ES-I3 (cell line): ENCODE measurements around the gene PIGL.

ENCODE experiments used
- H3K36me3 ChIP-seq: 2 replicates; pipeline ENCODE4 v1.6.1; 2013; ENCODE audit warnings: mild to moderate bottlenecking, low read length, control low read depth, moderate library complexity; ENCODE audit not compliant: insufficient read depth
- H3K4me1 ChIP-seq: 2 replicates; pipeline ENCODE4 v1.6.1; 2013; ENCODE audit warnings: mild to moderate bottlenecking, control low read depth, low read length; ENCODE audit not compliant: insufficient read depth
- H3K9ac ChIP-seq: 2 replicates; pipeline ENCODE4 v1.6.1; 2013; ENCODE audit warnings: low read depth, mild to moderate bottlenecking, low read length, moderate library complexity
- H3K9me3 ChIP-seq: 2 replicates; pipeline ENCODE4 v1.6.1; 2013; ENCODE audit warnings: mild to moderate bottlenecking, low read length, moderate library complexity; ENCODE audit not compliant: control insufficient read depth, insufficient read depth

The PIGL gene

GRCh38 chr17:16273499-16273898, 56.5 kb downstream of the PIGL start:
- Histone ChIP-seq H3K9me3 (peaks cover 7% of the 10 kb centered on the region; the same call in 1 of the 2 replicates), H3K36me3 (0 out of 2 replicates have a peak, but pooled peaks cover 2% of the 10 kb centered on the region), H3K4me1 (no peaks in the 10 kb centered on the region), H3K9ac (no peak overlapping the region)

- H3K9ac ChIP-seq: no peak overlapping the region
- peaks cover 7% of the 10 kb centered on the region; the same call in 1 of the 2 replicates for H3K9me3 ChIP-seq
- H3K4me1 ChIP-seq: no peaks in the 10 kb centered on the region
- 0 out of 2 replicates have a peak, but pooled peaks cover 2% of the 10 kb centered on the region for H3K36me3 ChIP-seq
Observed at GRCh38 chr17:16273929-16274339, 56.9 kb downstream of the PIGL start.

- peaks cover 7% of the 10 kb centered on the region; the same call in 1 of the 2 replicates for H3K9me3 ChIP-seq
Observed at GRCh38 chr17:16275024-16275423, 58.0 kb downstream of the PIGL start.

GRCh38 chr17:16277163-16277562, 60.2 kb downstream of the PIGL start:
- 0 out of 2 replicates have a peak, but pooled peaks cover 2% of the 10 kb centered on the region for H3K36me3 ChIP-seq
- H3K9me3 ChIP-seq: peaks cover 7% of the 10 kb centered on the region; the same call in 1 of the 2 replicates
- no peaks in the 10 kb centered on the region for H3K4me1 ChIP-seq
- no peak overlapping the region for H3K9ac ChIP-seq

More at GRCh38 chr17:16275024-16275423, 58.0 kb downstream of the PIGL start:
- Histone ChIP-seq H3K4me1 (no peaks in the 10 kb centered on the region), H3K9ac (no peak overlapping the region), H3K36me3 (0 out of 2 replicates have a peak, but pooled peaks cover 2% of the 10 kb centered on the region)

GRCh38 chr17:16281351-16281750, 64.3 kb downstream of the PIGL start:
- H3K4me1 ChIP-seq: peaks cover under 1% of the 10 kb centered on the region; the same call in 1 of the 2 replicates
- peaks cover 7% of the 10 kb centered on the region; the same call in 1 of the 2 replicates for H3K9me3 ChIP-seq
- no peaks in the 10 kb centered on the region; the same call in 1 of the 2 replicates for H3K36me3 ChIP-seq
- no peak overlapping the region for H3K9ac ChIP-seq

- H3K4me1 ChIP-seq: peaks cover 6% of the 10 kb centered on the region; the same call in 1 of the 2 replicates
- H3K36me3 ChIP-seq: no peaks in the 10 kb centered on the region; the same call in 1 of the 2 replicates
- no peak overlapping the region for H3K9ac ChIP-seq
Observed at GRCh38 chr17:16282522-16282921, 65.5 kb downstream of the PIGL start.

GRCh38 chr17:16283705-16284104, 66.7 kb downstream of the PIGL start:
- Histone ChIP-seq H3K9ac (no peak overlapping the region), H3K36me3 (no peaks in the 10 kb centered on the region; the same call in 1 of the 2 replicates), H3K4me1 (peaks cover 6% of the 10 kb centered on the region; the same call in 1 of the 2 replicates), H3K9me3 (no peaks in the 10 kb centered on the region)

More at GRCh38 chr17:16282522-16282921, 65.5 kb downstream of the PIGL start:
- no peaks in the 10 kb centered on the region for H3K9me3 ChIP-seq

GRCh38 chr17:16285646-16286008, 68.6 kb downstream of the PIGL start:
- Histone ChIP-seq H3K4me1 (peaks cover 6% of the 10 kb centered on the region; the same call in 1 of the 2 replicates), H3K9me3 (no peaks in the 10 kb centered on the region), H3K9ac (no peak overlapping the region), H3K36me3 (no peaks in the 10 kb centered on the region; the same call in 1 of the 2 replicates)

- Histone ChIP-seq H3K36me3 (no peaks in the 10 kb centered on the region; the same call in 1 of the 2 replicates), H3K9me3 (no peaks in the 10 kb centered on the region), H3K4me1 (peaks cover 6% of the 10 kb centered on the region; the same call in 1 of the 2 replicates), H3K9ac (peak overlapping the region; percentile 34; the same call in 1 of the 2 replicates)
Observed at GRCh38 chr17:16286009-16286946, 69.3 kb downstream of the PIGL start.

GRCh38 chr17:16286947-16287562, 70.0 kb downstream of the PIGL start:
- no peaks in the 10 kb centered on the region for H3K9me3 ChIP-seq
- peak overlapping the region; percentile 34; the same call in 1 of the 2 replicates for H3K9ac ChIP-seq
- H3K36me3 ChIP-seq: no peaks in the 10 kb centered on the region; the same call in 1 of the 2 replicates
- H3K4me1 ChIP-seq: peaks cover 6% of the 10 kb centered on the region; the same call in 1 of the 2 replicates

GRCh38 chr17:16287563-16288027, 70.6 kb downstream of the PIGL start:
- Histone ChIP-seq H3K36me3 (no peaks in the 10 kb centered on the region; the same call in 1 of the 2 replicates), H3K9ac (no peak overlapping the region), H3K4me1 (peaks cover 6% of the 10 kb centered on the region; the same call in 1 of the 2 replicates), H3K9me3 (no peaks in the 10 kb centered on the region)

- H3K9me3 ChIP-seq: no peaks in the 10 kb centered on the region
- no peaks in the 10 kb centered on the region for H3K36me3 ChIP-seq
- no peak overlapping the region for H3K9ac ChIP-seq
- H3K4me1 ChIP-seq: peaks cover 6% of the 10 kb centered on the region; the same call in 1 of the 2 replicates
Observed at GRCh38 chr17:16288860-16289571, 72.0 kb downstream of the PIGL start.

GRCh38 chr17:16293931-16294330, 76.9 kb downstream of the PIGL start:
- Histone ChIP-seq H3K9me3 (no peaks in the 10 kb centered on the region), H3K4me1 (no peaks in the 10 kb centered on the region), H3K9ac (no peak overlapping the region), H3K36me3 (no peaks in the 10 kb centered on the region)
